K562 (cell line): ENCODE results near the gene ZNF384. TPM values are rescaled to one million over a fixed set of nuclear protein-coding genes. Genes with fewer than 3 reads are reported as not detected.

Source experiments
- ATAC-seq: fragments of 200-7000 bp; cut with Tn5 transposase; 3 replicates; pipeline ENCODE4 v1.9.1; 2020; ENCODE audit warnings: moderate library complexity
- BruUV-seq: library from RNA; stranded (reverse); fragments of 400-500 nt; replicated peaks from 2 replicates; lab custom pipeline; 2021; lab: Mats Ljungman, UMichigan
- CTCF ChIA-PET: fragments of 300-600 bp; formaldehyde crosslinking; extraction: SDS; loops from one replicate; lab custom pipeline; 2021; ENCODE audit warnings: low intra/inter-chr PET ratio; lab: Yijun Ruan, JAX
- POLR2A ChIA-PET: fragments of 300-600, 350-650 bp; sonication (Branson Sonifier 250); formaldehyde crosslinking; extraction: SDS; loops from one replicate; lab custom pipeline; 2021; ENCODE audit warnings: antibody characterized with exemption, inconsistent platforms; lab: Yijun Ruan, JAX
- DNase-seq, 4 experiments: peaks; one replicate each; pipeline versions ENCODE4 v3.0.0 to v3.0.0-alpha.2; 2011 to 2018; ENCODE audit warnings: low spot score in 3 of 4, mixed read lengths in 3 of 4; ENCODE audit errors: extremely low read depth in 1 of 4
- FAIRE-seq: peaks from 2 replicates; lab custom pipeline; 2011; peaks lifted over from hg19 to GRCh38; lab: Jason Lieb, UNC
- H2AFZ ChIP-seq: 2 replicates; pipeline ENCODE4 v1.6.0; 2011; ENCODE audit warnings: low read depth, low read length, control low read depth, inconsistent platforms
- H3K27ac ChIP-seq: fragments of 200-600 bp; 3 replicates; pipeline ENCODE4 v1.8.0; 2011; ENCODE audit warnings: low read depth, mild to moderate bottlenecking, control low read depth, inconsistent platforms, low read length, moderate library complexity, mixed read lengths; ENCODE audit errors: extremely low read depth
- H3K27me3 ChIP-seq, 2 experiments: fragments of 300-600 bp in 1 of 2; 2 replicates in 1 of 2; 3 replicates in 1 of 2; pipeline versions ENCODE4 v1.6.0 to v1.8.0; 2011; ENCODE audit warnings: inconsistent platforms in 2 of 2, low read length in 2 of 2, mild to moderate bottlenecking in 1 of 2, mixed read lengths in 1 of 2, moderate library complexity in 1 of 2; ENCODE audit not compliant: control insufficient read depth in 2 of 2, insufficient read depth in 2 of 2
- H3K36me3 ChIP-seq: fragments of 300-600 bp; 3 replicates; pipeline ENCODE4 v1.8.0; 2011; ENCODE audit warnings: mild to moderate bottlenecking, low read length, inconsistent platforms; ENCODE audit not compliant: control insufficient read depth, insufficient read depth
- H3K4me1 ChIP-seq, 2 experiments: fragments of 200-600 bp in 1 of 2; replicated peaks in 1 of 2; 2 replicates in 1 of 2; 3 replicates in 1 of 2; pipeline versions ENCODE4 v1.5.1 to v1.8.0; 2011; ENCODE audit warnings: inconsistent platforms in 2 of 2, low read length in 2 of 2, mild to moderate bottlenecking in 1 of 2, mixed read lengths in 1 of 2, moderate library complexity in 1 of 2; ENCODE audit not compliant: control insufficient read depth in 2 of 2, insufficient read depth in 2 of 2
- H3K4me2 ChIP-seq: 2 replicates; pipeline ENCODE4 v1.6.1; 2011; ENCODE audit warnings: low read length, control low read depth, inconsistent platforms, mixed read lengths; ENCODE audit not compliant: insufficient read depth
- H3K4me3 ChIP-seq: fragments of 200-600 bp; sonication (generic), shearing (Covaris generic); 2 replicates; pipeline ENCODE4 v1.5.1; 2016; ENCODE audit warnings: control low read depth, inconsistent platforms
- H3K79me2 ChIP-seq: fragments of 200-600 bp; 3 replicates; pipeline ENCODE4 v1.8.0; 2011; ENCODE audit warnings: low read length, inconsistent platforms; ENCODE audit not compliant: control insufficient read depth, insufficient read depth
- H3K9ac ChIP-seq, 2 experiments: 2 replicates each; pipeline versions ENCODE4 v1.6.0 to v1.6.1; 2011; ENCODE audit warnings: low read depth in 2 of 2, low read length in 2 of 2, control low read depth in 1 of 2, inconsistent platforms in 1 of 2, mild to moderate bottlenecking in 1 of 2, mixed read lengths in 1 of 2; ENCODE audit not compliant: insufficient read depth in 1 of 2
- H3K9me1 ChIP-seq: one replicate; pipeline ENCODE4 v1.6.0; 2011; ENCODE audit warnings: inconsistent platforms, mild to moderate bottlenecking, low read length, moderate library complexity; ENCODE audit not compliant: control insufficient read depth, insufficient read depth
- H3K9me3 ChIP-seq: replicated peaks from 2 replicates; pipeline ENCODE4 v1.5.1; 2011; ENCODE audit warnings: low read depth, low read length, inconsistent platforms; ENCODE audit not compliant: control insufficient read depth, insufficient read depth
- H4K20me1 ChIP-seq: replicated peaks from 2 replicates; pipeline ENCODE4 v1.6.1; 2011; ENCODE audit warnings: low read length, inconsistent platforms, mixed read lengths; ENCODE audit not compliant: control insufficient read depth, insufficient read depth
- CREM ChIP-seq: IDR thresholded peaks from 2 replicates; pipeline ENCODE4 v1.6.1; 2014; ENCODE audit warnings: antibody characterized with exemption, low read depth
- KAT8 ChIP-seq: fragments of 450-650 bp; IDR thresholded peaks from 2 replicates; pipeline ENCODE4 v1.6.1; 2016; ENCODE audit warnings: low read depth, mild to moderate bottlenecking
- MAZ ChIP-seq, 2 experiments: fragments of 450-650 bp in 1 of 2; sonication (generic) in 1 of 2; formaldehyde crosslinking; IDR thresholded peaks in 1 of 2; conservative IDR thresholded peaks in 1 of 2; 2 replicates each; pipeline versions ENCODE4 v1.4.0 to v1.5.0; 2020; ENCODE audit warnings: mild to moderate bottlenecking in 1 of 2, missing genetic modification reagents in 1 of 2
- SMAD3 ChIP-seq: fragments of 450-650 bp; formaldehyde crosslinking; conservative IDR thresholded peaks from 2 replicates; pipeline ENCODE4 v1.4.0; 2020; ENCODE audit warnings: mild to moderate bottlenecking
- VEZF1 ChIP-seq: fragments of 200-800 bp; sonication (Bioruptor generic); IDR thresholded peaks from 2 replicates; pipeline ENCODE4 v1.6.1; 2017; ENCODE audit warnings: missing genetic modification characterization, missing compliant biosample characterization
- WGBS: fragments of 100-300 bp; shearing (Covaris generic); methylation state at CpG from one replicate; pipeline ENCODE4 v1.1.6; 2016; ENCODE audit warnings: low coverage, mixed read lengths; ENCODE audit not compliant: insufficient coverage; ENCODE audit errors: missing lambda C conversion rate; 5-methylcytosine and 5-hydroxymethylcytosine counted together
- in situ Hi-C: fragments of 300-500 bp; cut with MboI; formaldehyde crosslinking; loops from 4 replicates; pipeline ENCODE4 v1.15.0; 2018; ENCODE audit warnings: inconsistent platforms, mixed read lengths
- intact Hi-C: fragments of 100-400 bp; cut with micrococcal nuclease; formaldehyde crosslinking; loops from 2 replicates; pipeline ENCODE4 v1.14.2; 2022
- polyA plus RNA-seq, 8 experiments: library from polyadenylated mRNA; depleted of rRNA in 4 of 8; stranded (reverse) in 5 of 8; unstranded in 3 of 8; fragments of >200 nt; fragmentation: Nextera tagmentation in 2 of 8; fragmentation: Illumina TruSeq in 1 of 8; extraction: Ambion mirVana in 2 of 8; extraction: Trizol in 1 of 8; gene quantifications; 2 replicates each; pipeline versions ENCODE4 v1.2.1 to v1.2.3, GENCODE V29; 2011 to 2014; ENCODE audit warnings: inconsistent platforms in 1 of 8, missing spikeins in 1 of 8
- total RNA-seq, 7 experiments: library from RNA; depleted of rRNA in 6 of 7; stranded (reverse); fragments of >200 nt in 6 of 7; fragmentation: Illumina TruSeq in 2 of 7; extraction: Trizol in 2 of 7; gene quantifications; 2 replicates each; pipeline versions ENCODE4 v1.2.1 to v1.2.3, GENCODE V29; 2011 to 2021; ENCODE audit warnings: low replicate concordance in 1 of 7
- TF ChIP-seq, protein P1 (sequence below), 2 experiments: IDR thresholded peaks; 2 replicates each; pipeline ENCODE4 v1.6.1; 2012; ENCODE audit warnings: improper control_type of control experiment in 2 of 2, low read depth in 2 of 2, low read length in 2 of 2, borderline replicate concordance in 1 of 2

Gene ZNF384
- total and polyA plus RNA-seq, 9 of the 15 experiments (the other 6 are each of a cell fraction or from before 2014, with no cell fraction given): 0.36 to 64.8 (median 21.3) TPM

- Histone ChIP-seq H3K4me1 (peaks cover 5 to 21% of the 10 kb centered on the region in 2 experiments; a peak in 4 of 5 replicates), H3K79me2 (no peaks in the 10 kb centered on the region), H3K4me2 (0 out of 2 replicates have a peak within 1 kb of the TSS, but pooled peaks have one; percentile 10), H4K20me1 (no peaks in the 10 kb centered on the region), H3K27ac (no peak within 1 kb of the TSS), H3K9me3 (no peaks in the 10 kb centered on the region), H3K9me1 (no peaks in the 10 kb centered on the region), H3K27me3 (peaks cover 11 to 27% of the 10 kb centered on the region in 2 experiments; a peak in 4 of 5 replicates), H2AFZ (no peak within 1 kb of the TSS), H3K36me3 (no peaks in the 10 kb centered on the region), H3K4me3 (no peak within 1 kb of the TSS; the same call in 1 of the 2 replicates), H3K9ac (peak within 1 kb of the TSS in 1 of 2 experiments; percentile 83; a peak in 2 of 4 replicates)
- intact Hi-C loops (no loop called here), in situ Hi-C loops (no loop called here)
- ATAC-seq (peak; percentile 66), FAIRE-seq (no peak), DNase-seq (peak in 3 of 4 experiments; percentile 25 to 59 (median 59))
- ChIA-PET CTCF (no interaction called here), POLR2A (no interaction called here)
- TF ChIP-seq CREM: peak; percentile 7; the same call in 1 of the 2 replicates
- TF ChIP-seq KAT8: no peak
- TF ChIP-seq SMAD3 (CRISPR knock-in tag): no peak
- TF ChIP-seq, protein P1, sequence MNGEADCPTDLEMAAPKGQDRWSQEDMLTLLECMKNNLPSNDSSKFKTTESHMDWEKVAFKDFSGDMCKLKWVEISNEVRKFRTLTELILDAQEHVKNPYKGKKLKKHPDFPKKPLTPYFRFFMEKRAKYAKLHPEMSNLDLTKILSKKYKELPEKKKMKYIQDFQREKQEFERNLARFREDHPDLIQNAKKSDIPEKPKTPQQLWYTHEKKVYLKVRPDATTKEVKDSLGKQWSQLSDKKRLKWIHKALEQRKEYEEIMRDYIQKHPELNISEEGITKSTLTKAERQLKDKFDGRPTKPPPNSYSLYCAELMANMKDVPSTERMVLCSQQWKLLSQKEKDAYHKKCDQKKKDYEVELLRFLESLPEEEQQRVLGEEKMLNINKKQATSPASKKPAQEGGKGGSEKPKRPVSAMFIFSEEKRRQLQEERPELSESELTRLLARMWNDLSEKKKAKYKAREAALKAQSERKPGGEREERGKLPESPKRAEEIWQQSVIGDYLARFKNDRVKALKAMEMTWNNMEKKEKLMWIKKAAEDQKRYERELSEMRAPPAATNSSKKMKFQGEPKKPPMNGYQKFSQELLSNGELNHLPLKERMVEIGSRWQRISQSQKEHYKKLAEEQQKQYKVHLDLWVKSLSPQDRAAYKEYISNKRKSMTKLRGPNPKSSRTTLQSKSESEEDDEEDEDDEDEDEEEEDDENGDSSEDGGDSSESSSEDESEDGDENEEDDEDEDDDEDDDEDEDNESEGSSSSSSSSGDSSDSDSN (IDR thresholded peaks at IDR 0.05; ENCODE audit: borderline replicate concordance in 1 of 2, low read depth in 2 of 2, low read length in 2 of 2): 0 out of 4 replicates have a peak, but pooled peaks of 1 of the 2 experiments have one; percentile 30
- peak; percentile 36; the same call in 1 of the 2 replicates for TF ChIP-seq VEZF1 (CRISPR knock-in tag)
- 0 out of 4 replicates have a peak, but pooled peaks of 1 of the 2 experiments have one; percentile 24 for TF ChIP-seq MAZ (CRISPR knock-in tag; conservative IDR thresholded peaks at IDR 0.05 in 1 of 2, IDR thresholded peaks at IDR 0.05 in 1 of 2)
- no TSS peak for BruUV-seq
- 8% methylated on average over 11 of the region's 43 CpGs for WGBS
Observed at GRCh38 chr12:6700646-6701051, 11.5 kb upstream of the ZNF384 start, which contains the start of gene PIANP. Gene PIANP, minus strand, starts transcription at chr12:6700815. Its CDS starts 2,754 bp downstream, at chr12:6698061.
